GM15510 (cell line): ENCODE data around the gene SRRT.

ENCODE experiments used
- POLR2A ChIP-seq: IDR thresholded peaks from 3 replicates; pipeline ENCODE4 v1.6.1; 2011; ENCODE audit warnings: borderline replicate concordance; ENCODE audit not compliant: insufficient read length; ENCODE audit errors: extremely low read depth

The SRRT gene, protein sequence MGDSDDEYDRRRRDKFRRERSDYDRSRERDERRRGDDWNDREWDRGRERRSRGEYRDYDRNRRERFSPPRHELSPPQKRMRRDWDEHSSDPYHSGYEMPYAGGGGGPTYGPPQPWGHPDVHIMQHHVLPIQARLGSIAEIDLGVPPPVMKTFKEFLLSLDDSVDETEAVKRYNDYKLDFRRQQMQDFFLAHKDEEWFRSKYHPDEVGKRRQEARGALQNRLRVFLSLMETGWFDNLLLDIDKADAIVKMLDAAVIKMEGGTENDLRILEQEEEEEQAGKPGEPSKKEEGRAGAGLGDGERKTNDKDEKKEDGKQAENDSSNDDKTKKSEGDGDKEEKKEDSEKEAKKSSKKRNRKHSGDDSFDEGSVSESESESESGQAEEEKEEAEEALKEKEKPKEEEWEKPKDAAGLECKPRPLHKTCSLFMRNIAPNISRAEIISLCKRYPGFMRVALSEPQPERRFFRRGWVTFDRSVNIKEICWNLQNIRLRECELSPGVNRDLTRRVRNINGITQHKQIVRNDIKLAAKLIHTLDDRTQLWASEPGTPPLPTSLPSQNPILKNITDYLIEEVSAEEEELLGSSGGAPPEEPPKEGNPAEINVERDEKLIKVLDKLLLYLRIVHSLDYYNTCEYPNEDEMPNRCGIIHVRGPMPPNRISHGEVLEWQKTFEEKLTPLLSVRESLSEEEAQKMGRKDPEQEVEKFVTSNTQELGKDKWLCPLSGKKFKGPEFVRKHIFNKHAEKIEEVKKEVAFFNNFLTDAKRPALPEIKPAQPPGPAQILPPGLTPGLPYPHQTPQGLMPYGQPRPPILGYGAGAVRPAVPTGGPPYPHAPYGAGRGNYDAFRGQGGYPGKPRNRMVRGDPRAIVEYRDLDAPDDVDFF

DNA sequence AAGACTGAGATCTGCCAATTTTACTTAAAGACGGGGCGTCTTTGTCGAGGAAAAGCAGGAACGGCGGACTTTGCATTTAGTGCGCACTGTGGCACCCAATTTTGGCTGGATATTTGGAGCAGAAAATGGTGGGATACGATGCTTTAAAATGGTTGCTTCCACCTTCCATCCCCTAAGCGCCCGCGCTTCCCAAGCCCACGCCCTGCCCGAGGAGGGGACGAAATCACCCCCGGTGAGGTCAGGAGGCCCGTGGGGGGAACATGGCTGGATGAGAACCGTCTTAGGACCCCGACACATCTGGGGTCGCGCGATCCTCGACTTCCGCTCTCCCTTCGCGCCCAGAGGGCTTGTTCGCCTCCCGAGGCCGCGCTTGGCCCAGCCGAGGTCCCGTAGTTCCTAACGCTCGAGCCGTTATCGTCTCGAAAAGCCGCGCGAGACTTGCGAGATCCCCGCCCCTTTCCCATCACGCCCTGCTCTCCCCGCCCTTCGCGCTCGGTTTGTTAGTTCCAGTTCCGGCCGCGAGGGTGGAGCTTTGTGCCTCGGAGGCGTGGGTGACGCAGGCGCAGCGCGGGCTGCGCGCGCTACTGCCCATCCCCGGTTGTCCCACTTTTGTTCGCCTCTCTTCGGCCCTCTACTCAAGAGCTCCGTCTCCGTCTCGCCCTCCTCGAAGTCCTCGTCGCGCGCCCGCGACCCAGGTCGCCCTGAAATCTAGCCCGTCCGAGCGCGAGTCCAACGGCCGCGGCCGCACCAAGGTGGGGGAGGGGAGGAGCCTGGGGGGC lies at the start of gene SRRT:
Gene SRRT (plus strand): TSS at position 527 of the 779 bp plus-strand sequence. CDS start 488 bp downstream, outside the sequence.
- TF ChIP-seq POLR2A, result peak; percentile 87

DNA sequence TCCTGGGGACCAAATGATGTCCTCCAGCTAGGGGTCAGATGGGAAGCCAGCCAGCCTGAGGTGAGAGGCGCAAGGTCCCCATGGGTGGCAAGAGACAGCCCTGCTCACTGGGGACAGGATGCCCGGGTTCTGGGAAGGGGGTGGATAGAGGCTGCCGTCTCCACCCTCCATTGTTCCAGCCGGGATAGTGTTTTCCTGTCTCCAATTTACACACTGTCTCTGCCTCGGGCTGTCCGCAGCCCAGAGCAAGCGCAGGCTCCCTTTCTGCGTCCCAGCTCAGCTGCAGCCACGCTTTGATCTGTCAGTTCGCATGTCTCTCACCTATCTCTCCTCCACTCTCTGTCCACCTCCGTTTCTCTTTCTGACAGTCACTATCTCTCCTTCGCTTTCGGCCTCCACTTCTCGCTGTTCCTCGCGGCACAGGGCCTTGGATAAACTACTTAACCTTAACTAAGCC lies 49.7 kb upstream of the SRRT start:
- TF ChIP-seq POLR2A, result no peak

DNA sequence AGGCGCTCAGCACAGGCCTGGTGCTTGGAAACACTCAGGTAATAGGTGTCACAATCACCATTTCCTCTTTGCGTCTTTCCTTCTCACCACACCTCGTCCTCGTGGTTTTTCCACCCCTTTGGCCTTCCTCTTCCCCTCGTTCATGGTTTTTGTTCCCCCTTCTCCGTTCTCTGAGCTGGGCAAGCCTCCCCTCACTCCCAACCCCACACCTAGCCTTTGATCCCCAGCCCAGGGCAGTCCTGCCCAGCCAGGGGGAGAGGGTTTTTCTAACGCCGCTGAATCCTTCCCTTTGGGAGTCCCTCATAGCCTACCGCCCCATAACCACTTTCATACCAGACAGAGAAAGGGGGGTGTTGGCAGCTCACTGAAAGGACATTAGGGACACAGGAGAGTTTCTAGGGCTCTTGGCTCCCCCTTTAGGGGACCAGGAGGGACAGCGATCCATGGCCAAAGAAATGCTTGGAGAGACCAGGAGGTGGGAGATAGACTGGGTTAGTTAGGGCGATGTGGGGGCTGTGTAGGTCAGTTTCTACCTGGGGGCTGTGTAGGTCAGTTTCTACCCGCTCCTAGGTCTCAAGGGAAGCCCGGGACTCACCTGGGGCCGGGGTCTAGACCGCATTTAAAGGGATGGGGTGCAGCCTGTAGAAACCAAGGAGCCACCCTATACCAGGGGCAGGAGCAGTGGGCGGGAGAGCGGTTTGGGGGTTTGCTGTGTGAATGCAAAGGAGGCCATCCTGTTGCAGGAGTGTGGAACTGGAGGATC lies 49.0 kb upstream of the SRRT start:
- TF ChIP-seq POLR2A, result no peak

DNA sequence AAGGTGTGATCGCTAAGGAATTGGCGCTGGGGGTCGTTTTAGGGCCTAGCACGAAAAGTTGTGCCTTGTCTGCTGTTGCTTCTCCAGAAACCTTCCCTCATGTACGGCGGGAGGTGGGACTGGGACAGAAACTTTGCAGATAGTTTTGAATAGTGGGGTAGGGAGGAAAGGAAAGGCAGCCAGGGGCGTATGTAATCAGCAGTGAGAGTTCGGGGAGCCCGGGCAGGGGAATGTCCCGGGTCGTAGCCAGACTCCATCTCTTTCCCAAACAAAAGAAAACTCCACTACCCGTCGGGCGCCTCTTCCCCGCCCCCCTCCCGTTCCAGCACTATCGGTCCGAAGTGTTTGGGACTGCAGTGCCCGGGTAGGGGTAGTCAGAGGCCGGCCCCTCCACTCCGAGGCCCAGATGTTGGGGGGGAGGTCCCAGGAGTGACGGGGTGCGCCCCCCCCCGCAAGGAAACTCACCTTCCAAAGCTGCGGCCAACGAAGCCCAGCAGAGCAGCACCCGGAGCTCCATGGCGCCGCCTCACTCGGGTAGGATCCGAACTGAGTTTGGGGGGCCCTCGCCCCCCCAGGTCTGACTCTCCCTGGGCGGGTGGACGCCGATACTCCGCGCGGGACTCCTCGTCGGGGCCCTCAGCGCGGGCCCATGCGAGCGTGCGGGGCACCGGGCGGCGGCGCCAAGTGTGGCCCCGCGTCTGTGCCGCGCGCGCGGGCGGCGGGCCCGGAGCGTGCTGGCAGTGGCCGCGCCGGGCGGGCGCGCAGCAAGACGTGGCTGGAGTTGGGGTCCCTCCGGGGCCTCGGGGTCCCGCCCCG lies 48.2 kb upstream of the SRRT start:
- TF ChIP-seq POLR2A, result no peak

DNA sequence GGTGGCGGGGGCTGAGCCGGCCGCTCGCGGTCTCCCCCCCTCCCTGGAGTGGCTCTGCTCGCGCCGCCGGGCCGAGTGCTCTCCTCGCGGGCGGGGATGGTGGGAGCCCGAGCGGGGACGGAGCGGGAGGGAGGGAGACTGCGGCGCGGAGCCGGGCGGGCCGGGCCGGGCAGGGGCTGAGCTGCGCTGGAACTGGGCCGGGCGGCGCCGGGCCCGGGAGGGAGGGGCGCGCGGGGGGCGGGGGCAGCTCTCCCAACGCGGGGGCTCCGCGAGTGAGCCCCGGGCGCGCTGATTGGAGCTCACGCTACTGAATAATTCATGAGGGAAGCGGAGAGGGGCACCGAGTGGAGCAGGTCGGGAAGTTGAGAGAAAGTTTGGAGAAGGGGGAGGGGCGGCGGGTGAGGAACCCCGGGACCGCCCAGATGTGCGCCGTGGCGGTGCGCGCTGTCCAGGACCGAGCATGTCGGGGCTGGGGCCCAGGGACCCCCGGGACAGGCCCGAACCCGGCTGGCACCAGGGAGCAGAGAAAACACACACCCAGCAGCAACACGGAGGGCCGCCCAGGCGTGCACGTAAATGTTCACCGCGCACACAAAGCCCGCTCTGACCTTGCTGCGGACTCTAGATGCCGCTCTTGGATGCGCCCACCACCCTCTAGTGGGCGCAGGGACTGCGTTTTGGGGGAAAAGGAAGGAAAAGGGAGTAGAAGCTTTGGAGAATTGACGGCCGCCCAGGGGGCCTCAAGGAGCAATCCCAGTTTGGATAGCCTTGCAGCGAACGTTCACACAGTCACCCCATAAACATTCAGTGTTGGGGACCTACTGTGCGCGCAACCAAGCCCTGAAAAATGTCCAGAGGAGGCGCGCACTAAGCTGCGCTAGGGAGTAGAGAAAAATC lies 47.3 kb upstream of the SRRT start, which contains the start of gene EPHB4:
Gene EPHB4 (minus strand): TSS at position 194 of the 897 bp plus-strand sequence. CDS start 493 bp downstream, outside the sequence.
- no peak for TF ChIP-seq POLR2A

DNA sequence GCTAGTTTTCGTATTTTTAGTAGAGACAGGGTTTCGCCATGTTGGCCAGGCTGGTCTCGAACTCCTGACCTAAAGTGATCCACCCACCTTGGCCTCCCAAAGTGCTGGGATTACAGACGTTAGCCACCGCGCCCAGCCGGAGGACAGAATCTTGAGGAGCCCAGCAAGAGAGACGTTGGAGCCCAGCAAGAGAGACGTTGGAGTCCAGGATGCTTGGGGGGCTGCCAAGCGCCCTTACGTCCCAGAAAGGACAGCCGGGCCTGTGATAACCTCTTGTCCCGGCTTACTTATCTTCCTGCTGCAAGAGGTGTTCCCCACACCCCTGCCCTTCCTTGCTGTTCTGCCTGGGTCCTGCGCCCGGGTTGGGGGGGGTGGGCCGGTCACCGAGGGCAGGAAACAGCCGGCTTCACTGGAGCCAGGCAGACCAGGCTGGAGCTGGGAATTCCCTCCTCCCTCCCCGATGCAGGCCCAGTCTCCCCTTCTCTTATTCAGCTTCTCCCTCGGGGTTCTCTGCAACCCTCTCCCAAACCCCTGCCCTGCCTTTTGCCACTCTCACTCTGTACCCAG lies 45.7 kb upstream of the SRRT start:
- TF ChIP-seq POLR2A, result no peak

DNA sequence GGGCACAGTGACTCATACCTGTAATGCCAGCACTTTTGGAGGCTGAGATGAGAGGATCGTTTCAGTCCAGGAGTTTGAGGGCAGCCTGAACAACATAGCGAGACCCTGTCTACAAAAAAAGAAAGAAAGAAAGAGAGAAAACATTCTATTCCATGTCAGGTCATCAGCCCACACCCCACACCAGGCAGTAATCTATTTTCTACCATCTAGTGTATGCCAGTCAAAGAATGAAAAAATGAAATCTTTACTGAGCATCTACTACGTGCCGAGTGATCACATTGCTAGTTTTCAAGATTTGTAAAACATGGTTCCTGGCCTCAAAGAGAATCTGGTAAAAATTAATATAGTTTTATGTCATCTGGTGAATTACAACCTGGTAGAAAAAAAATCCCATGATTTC lies 44.5 kb upstream of the SRRT start:
- no peak for TF ChIP-seq POLR2A

DNA sequence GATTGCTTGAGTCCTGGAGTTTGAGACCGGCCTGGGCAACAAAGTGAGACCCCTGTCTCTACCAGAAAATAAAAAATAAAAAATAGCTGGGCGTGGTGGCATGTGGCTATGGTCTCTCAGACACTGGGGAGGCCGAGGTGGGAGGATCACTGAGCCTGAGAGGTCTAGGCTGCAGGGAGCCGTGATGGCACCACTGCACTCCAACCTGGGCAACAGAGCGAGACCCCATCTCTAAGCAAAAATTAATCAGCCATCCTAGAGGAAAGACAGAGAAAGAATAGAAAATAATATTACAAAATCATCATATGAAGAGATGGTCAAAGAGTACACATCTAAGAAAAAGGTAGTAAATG lies 42.6 kb upstream of the SRRT start:
- TF ChIP-seq POLR2A, result no peak

DNA sequence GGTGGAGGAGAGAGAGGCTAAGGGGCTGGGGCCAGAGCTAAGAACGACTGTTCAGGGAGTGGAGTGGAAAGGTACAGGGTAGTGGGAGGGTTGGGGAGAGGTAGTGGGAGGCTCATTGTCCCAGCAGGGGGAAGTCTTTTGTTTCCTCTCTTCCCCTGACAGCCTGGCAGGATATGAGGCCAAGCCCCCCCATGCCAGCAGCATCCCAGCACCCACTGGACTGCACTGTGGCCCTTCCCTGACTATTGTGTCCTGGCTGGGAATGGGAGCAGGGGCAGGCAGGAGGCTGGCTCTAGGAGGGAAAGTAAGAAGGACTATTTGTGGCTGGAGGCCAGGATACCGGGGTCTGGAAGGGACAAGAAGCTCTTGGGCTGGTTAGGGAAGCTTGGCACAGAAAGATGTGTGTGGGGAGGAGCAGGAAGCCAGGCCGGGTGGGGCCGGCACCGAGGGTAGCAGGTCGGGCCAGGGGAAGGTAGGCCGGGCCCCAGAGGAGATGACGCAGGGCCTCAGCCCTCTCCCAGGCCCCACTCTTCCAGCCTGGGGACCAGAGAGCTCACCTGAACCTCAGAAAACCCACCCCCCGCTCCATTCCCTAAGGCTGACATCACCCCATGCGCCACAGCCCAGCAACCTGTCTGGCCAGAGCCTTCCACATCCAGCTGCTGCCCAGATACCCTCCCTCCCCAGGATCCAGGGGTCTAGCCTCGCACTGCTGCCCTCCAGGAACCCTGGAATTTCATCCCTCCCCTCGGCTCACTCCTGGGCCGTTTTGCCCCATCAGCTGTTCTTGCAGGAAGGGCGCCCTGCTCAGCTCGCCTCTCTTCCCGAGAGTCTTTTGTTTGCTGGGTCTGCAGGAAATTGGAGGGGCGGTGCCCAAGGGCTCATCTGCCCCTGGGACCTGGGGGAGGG lies 38.7 kb upstream of the SRRT start:
- no peak for TF ChIP-seq POLR2A

DNA sequence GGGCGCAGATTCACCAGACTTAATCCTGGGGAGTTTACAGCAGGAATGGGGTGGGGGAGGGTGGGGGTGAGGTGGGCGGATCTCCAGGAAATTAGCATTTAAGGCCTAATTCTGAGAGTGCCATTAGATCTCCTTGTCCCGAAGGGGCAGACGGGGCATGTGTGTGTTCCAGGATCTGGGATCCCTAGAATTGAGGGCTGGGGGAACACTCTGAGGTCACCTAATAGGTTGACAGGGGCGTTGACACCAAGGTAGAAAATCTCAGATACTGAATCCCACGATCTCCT lies 38.1 kb upstream of the SRRT start:
- TF ChIP-seq POLR2A, result no peak
